ENCODE results near the gene PHF5A. TPM values are rescaled to one million over a fixed set of nuclear protein-coding genes. Genes with fewer than 3 reads are reported as not detected.

PHF5A gene
- total RNA-seq, 1 experiment from 2014 or later, result 85.5 TPM

DNA sequence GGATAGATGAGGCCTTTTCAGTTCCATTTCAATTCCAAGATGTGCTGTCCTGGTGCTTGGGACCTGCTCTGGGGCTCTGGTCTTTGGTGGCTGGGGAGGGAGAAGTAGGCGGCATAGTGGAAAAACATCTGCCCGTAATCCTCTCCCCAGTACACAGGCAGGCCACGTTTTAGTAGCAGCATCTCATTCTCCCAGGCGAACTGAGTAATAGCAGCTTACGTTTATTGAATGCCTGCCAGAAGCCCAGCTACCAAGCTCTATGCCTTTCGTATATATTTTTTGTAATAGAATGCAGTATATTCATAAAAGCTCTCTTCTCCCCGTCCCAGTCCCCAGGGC is 11.9 kb upstream of the PHF5A start:
- CTCF ChIA-PET, result interaction anchor here (1.3 kb wide), 1 partner anchor 76 kb away, joined by 3 read pairs; no protein-coding TSS in a partner anchor
- TF ChIP-seq EZH2 (IDR thresholded peaks at IDR 0.05; ENCODE audit: borderline replicate concordance, low read depth, low read length, poor library complexity, severe bottlenecking), result no peak
- TF ChIP-seq, protein P1, sequence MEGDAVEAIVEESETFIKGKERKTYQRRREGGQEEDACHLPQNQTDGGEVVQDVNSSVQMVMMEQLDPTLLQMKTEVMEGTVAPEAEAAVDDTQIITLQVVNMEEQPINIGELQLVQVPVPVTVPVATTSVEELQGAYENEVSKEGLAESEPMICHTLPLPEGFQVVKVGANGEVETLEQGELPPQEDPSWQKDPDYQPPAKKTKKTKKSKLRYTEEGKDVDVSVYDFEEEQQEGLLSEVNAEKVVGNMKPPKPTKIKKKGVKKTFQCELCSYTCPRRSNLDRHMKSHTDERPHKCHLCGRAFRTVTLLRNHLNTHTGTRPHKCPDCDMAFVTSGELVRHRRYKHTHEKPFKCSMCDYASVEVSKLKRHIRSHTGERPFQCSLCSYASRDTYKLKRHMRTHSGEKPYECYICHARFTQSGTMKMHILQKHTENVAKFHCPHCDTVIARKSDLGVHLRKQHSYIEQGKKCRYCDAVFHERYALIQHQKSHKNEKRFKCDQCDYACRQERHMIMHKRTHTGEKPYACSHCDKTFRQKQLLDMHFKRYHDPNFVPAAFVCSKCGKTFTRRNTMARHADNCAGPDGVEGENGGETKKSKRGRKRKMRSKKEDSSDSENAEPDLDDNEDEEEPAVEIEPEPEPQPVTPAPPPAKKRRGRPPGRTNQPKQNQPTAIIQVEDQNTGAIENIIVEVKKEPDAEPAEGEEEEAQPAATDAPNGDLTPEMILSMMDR (conservative IDR thresholded peaks at IDR 0.05; ENCODE audit: low read depth, low read length), result no peak
- DNase-seq (ENCODE audit: low spot score), result no peak
- no peak overlapping the region for H3K27ac ChIP-seq (ENCODE audit: low read depth, low read length, poor library complexity, severe bottlenecking)
- no peaks in the 10 kb centered on the region for H3K9me3 ChIP-seq (ENCODE audit: low read depth, low read length, poor library complexity, severe bottlenecking)
- intact Hi-C loops (cut with micrococcal nuclease; ENCODE audit: unreplicated experiment), result no loop called here
- H3K27me3 ChIP-seq (replicated peaks; ENCODE audit: insufficient read depth, low read depth, low read length, poor library complexity), result no peaks in the 10 kb centered on the region
- POLR2A ChIA-PET (ENCODE audit: low non-redundant PET), result no interaction called here
- no peak overlapping the region for H3K4me3 ChIP-seq (ENCODE audit: low read depth, low read length, poor library complexity, severe bottlenecking)
- no peaks in the 10 kb centered on the region for H3K36me3 ChIP-seq (ENCODE audit: insufficient read depth, low read length, poor library complexity, severe bottlenecking)
- H3K4me1 ChIP-seq (ENCODE audit: insufficient read depth, low read length, poor library complexity, severe bottlenecking), result peaks cover 16% of the 10 kb centered on the region
- BruUV-seq (replicated peaks), result no TSS peak

DNA sequence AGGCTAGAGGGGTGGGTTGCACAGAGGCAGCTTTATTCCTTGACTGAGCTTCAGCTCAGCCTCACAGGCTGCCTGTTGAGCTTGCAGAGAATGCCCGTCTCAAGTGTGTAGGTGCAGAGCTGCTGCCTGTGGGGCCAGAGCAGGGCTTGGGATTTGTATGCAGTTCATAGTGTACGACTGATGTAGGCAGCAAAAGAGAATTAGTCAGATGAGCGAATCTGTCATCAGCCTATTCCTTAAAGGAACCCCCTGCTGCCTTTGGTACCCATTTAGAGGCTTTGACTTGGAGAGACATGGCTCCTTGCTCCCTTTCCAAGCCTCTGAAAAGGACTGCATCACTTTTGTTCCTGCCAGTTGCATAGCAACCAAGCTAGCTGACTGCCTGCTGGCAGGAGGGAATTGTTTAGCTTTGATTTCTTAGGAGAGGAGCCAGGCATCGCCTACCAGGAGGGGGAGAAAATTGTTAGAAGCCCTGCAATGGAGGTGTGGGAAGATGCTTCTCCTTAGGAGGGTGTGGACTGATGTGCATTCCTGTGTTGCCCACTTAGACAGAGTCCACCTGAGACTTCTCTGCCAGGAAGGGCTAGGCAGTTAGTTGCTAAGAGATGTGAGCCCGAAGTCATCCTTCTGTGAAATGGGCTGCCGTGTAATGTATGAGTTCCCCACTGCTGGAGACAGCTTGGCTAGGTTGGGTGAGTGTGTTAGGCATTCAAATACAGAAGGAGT is 11.3 kb upstream of the PHF5A start:
- TF ChIP-seq, protein P1 (conservative IDR thresholded peaks at IDR 0.05; ENCODE audit: low read depth, low read length), result no peak
- no peak for TF ChIP-seq EZH2 (IDR thresholded peaks at IDR 0.05; ENCODE audit: borderline replicate concordance, low read depth, low read length, poor library complexity, severe bottlenecking)
- H3K27ac ChIP-seq (ENCODE audit: low read depth, low read length, poor library complexity, severe bottlenecking), result no peak overlapping the region
- no peaks in the 10 kb centered on the region for H3K36me3 ChIP-seq (ENCODE audit: insufficient read depth, low read length, poor library complexity, severe bottlenecking)
- ChIA-PET CTCF (interaction anchor here (1.3 kb wide), 1 partner anchor 76 kb away, joined by 3 read pairs; no protein-coding TSS in a partner anchor), POLR2A (ENCODE audit: low non-redundant PET) (no interaction called here)
- H3K4me1 ChIP-seq (ENCODE audit: insufficient read depth, low read length, poor library complexity, severe bottlenecking), result peaks cover 16% of the 10 kb centered on the region
- H3K27me3 ChIP-seq (replicated peaks; ENCODE audit: insufficient read depth, low read depth, low read length, poor library complexity), result no peaks in the 10 kb centered on the region
- H3K4me3 ChIP-seq (ENCODE audit: low read depth, low read length, poor library complexity, severe bottlenecking), result no peak overlapping the region
- intact Hi-C loops (cut with micrococcal nuclease; ENCODE audit: unreplicated experiment), result no loop called here
- H3K9me3 ChIP-seq (ENCODE audit: low read depth, low read length, poor library complexity, severe bottlenecking), result no peaks in the 10 kb centered on the region
- peak; percentile 70 for DNase-seq (ENCODE audit: low spot score)
- BruUV-seq (replicated peaks), result no TSS peak

DNA sequence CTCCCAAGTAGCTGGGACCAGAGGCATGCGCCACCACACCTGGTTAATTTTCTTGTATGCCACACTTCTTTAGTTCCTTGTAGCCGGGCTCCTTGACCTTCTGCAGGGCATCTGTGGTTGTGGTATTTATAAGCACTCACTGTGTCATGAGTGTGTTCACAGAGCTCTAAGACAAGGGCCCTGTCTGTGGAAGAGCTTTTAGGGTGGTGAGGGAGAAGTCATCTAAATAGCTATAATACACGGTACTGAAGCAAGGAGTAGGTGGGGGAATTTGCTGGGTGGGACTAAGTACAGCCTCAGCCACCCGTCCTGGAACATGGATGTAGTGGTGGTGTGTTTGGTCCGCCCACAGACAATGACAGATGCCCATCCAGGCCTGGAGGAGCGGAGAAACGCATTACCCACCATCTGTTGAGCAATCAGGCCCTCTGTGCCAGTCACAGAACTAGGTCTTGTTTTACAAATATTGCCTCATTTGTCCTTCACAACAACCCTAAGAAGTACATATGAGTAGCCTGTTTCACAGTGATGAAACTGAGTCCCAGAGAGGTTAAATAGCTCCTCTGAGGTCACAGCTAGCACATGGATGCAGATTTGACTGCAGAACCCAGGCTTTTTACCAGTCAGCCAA is 10.5 kb upstream of the PHF5A start:
- Histone ChIP-seq H3K36me3 (ENCODE audit: insufficient read depth, low read length, poor library complexity, severe bottlenecking) (no peaks in the 10 kb centered on the region), H3K4me3 (ENCODE audit: low read depth, low read length, poor library complexity, severe bottlenecking) (no peak overlapping the region), H3K27me3 (replicated peaks; ENCODE audit: insufficient read depth, low read depth, low read length, poor library complexity) (no peaks in the 10 kb centered on the region), H3K4me1 (ENCODE audit: insufficient read depth, low read length, poor library complexity, severe bottlenecking) (peaks cover 16% of the 10 kb centered on the region), H3K9me3 (ENCODE audit: low read depth, low read length, poor library complexity, severe bottlenecking) (no peaks in the 10 kb centered on the region), H3K27ac (ENCODE audit: low read depth, low read length, poor library complexity, severe bottlenecking) (no peak overlapping the region)
- no peak for DNase-seq (ENCODE audit: low spot score)
- no peak for TF ChIP-seq EZH2 (IDR thresholded peaks at IDR 0.05; ENCODE audit: borderline replicate concordance, low read depth, low read length, poor library complexity, severe bottlenecking)
- TF ChIP-seq, protein P1 (conservative IDR thresholded peaks at IDR 0.05; ENCODE audit: low read depth, low read length), result no peak
- ChIA-PET CTCF (interaction anchor here (1.3 kb wide), 1 partner anchor 75 kb away, joined by 3 read pairs; no protein-coding TSS in a partner anchor), POLR2A (ENCODE audit: low non-redundant PET) (no interaction called here)
- intact Hi-C loops (cut with micrococcal nuclease; ENCODE audit: unreplicated experiment), result no loop called here
- no TSS peak for BruUV-seq (replicated peaks)

Measured in A673 (cell line).